Stimulated activated CD4-positive, alpha-beta T cell treated with anti-CD3 and anti-CD28 coated beads, Interleukin-12 subunit alpha, Interleukin-12 subunit beta, amount 100 ng/mL, for 48 hours (primary cell): ENCODE results near the gene NLRC3.

ENCODE experiments used
- DNase-seq, 3 donors: peaks; one replicate each; pipeline ENCODE4 v3.0.0-alpha.2; 2020; ENCODE audit warnings: low read depth in 2 of 3, low spot score in 1 of 3

Gene NLRC3

GRCh38 chr16:3597226-3597625, 20.0 kb upstream of the NLRC3 start:
- DNase-seq: no peak

- DNase-seq: no peak
These were observed 19.1 kb upstream of the NLRC3 start for GRCh38 chr16:3596101-3596861.

- no peak for DNase-seq
These were observed 18.4 kb upstream of the NLRC3 start for GRCh38 chr16:3595521-3596021.

- no peak for DNase-seq
These were observed 17.9 kb upstream of the NLRC3 start for GRCh38 chr16:3595110-3595486.

- DNase-seq: no peak
These were observed 17.3 kb upstream of the NLRC3 start for GRCh38 chr16:3594316-3595109.

GRCh38 chr16:3592559-3592958, 15.4 kb upstream of the NLRC3 start:
- DNase-seq: no peak

GRCh38 chr16:3591991-3592390, 14.8 kb upstream of the NLRC3 start:
- no peak for DNase-seq

GRCh38 chr16:3591436-3591803, 14.2 kb upstream of the NLRC3 start:
- DNase-seq: no peak

GRCh38 chr16:3590736-3591435, 13.7 kb upstream of the NLRC3 start:
- no peak for DNase-seq

GRCh38 chr16:3589991-3590701, 12.9 kb upstream of the NLRC3 start:
- no peak for DNase-seq

GRCh38 chr16:3589441-3589921, 12.3 kb upstream of the NLRC3 start:
- no peak for DNase-seq

- DNase-seq: no peak
These were observed 11.8 kb upstream of the NLRC3 start for GRCh38 chr16:3589001-3589400.

- no peak for DNase-seq
These were observed 10.4 kb upstream of the NLRC3 start for GRCh38 chr16:3587547-3588110.

- no peak for DNase-seq
These were observed 7.2 kb upstream of the NLRC3 start for GRCh38 chr16:3584412-3584811.

- no peak for DNase-seq
These were observed 6.3 kb upstream of the NLRC3 start for GRCh38 chr16:3583303-3584038.

- DNase-seq: no peak
These were observed 5.3 kb upstream of the NLRC3 start for GRCh38 chr16:3582276-3583165.

- no peak for DNase-seq
These were observed 4.2 kb upstream of the NLRC3 start for GRCh38 chr16:3581392-3581791.

- no peak for DNase-seq
These were observed 3.5 kb upstream of the NLRC3 start for GRCh38 chr16:3580686-3581085.

GRCh38 chr16:3580251-3580651, 3.0 kb upstream of the NLRC3 start:
- no peak for DNase-seq
